Stimulated activated CD4-positive, alpha-beta T cell treated with anti-CD3 and anti-CD28 coated beads, Interleukin-1b, Interleukin-23, amount 100 ng/mL, for 24 hours (primary cell): ENCODE measurements around the gene MAP7D1.
"Not testable (repeated sequence)": the region's sequence is repeated elsewhere in the genome, so short reads cannot be mapped to it uniquely, and the experiment has no call there.

ENCODE experiments used
- DNase-seq, 4 experiments: peaks; one replicate each; pipeline ENCODE4 v3.0.0-alpha.2; 2020; ENCODE audit warnings: low read depth in 4 of 4, low spot score in 1 of 4

Gene MAP7D1

DNA sequence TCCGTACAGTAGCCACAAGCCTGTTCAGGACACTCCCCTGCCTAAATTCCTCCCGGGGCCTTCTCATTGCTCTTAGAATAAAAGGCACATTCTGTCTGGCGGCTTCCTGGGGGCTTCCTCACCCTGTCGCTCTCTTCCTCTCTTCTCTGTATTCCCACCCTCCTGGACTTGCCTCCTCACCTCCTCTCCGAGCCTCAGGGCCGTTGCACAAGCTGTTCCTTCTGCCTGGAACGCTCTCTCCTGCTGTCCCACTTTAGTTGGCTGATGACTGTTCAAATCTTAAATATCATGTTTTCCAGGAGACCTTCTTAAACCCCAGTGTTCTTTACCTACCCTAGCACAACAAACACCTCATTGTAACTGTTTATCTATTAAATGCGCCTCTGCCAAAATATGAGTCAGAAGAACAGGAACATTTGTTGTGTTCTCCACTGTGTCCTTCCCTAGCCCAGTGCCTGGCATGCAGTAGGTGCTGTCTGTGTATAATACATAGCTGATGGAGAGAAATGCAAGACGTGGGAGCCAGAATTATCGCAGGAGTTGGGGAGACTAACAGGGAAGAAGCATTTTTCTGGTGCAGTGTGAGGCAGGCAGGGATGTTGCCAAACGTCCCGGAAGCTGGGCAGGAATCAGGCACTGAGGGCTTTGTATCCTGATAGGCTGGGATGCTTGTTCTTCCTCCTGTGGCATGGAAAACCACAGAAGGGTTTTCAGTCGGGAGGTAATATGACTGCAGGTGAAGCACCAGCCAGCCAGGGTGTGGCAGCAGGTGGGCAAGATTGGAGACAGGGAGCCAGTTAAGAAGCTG, 44.2 kb downstream of the MAP7D1 start:
- DNase-seq: no peak

- DNase-seq: no peak
Measured at GRCh38 chr1:36203027-36203553, 47.1 kb downstream of the MAP7D1 start.

GRCh38 chr1:36203554-36204346, 47.8 kb downstream of the MAP7D1 start:
- no peak for DNase-seq

DNA sequence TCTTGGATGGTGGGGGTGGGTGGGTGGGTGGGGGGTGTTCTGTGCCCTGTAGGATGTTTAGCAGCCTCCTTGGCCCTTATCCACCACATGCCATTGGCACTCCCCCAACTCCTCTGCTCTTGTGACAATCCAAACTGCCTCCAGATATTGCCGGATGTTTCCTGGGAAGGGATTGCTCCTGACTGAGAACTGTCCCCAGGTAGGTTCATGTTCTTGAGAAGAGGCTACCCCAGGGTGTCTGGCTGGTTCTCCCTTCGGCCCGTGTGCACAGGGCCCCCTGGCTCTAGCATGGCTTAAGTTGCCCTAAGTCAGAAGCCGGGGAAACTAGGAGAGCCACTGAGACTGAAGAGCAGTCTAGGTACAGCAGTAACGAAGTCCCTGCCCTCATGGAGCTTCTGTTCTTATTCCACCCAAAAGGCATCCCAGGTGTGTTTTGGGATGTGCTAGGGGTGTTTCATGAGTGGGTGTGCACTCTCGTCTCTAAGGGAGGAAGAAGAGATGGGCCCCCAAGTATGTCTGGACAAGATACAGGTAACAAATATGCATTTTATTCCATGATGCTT, 48.5 kb downstream of the MAP7D1 start:
- DNase-seq: no peak

DNA sequence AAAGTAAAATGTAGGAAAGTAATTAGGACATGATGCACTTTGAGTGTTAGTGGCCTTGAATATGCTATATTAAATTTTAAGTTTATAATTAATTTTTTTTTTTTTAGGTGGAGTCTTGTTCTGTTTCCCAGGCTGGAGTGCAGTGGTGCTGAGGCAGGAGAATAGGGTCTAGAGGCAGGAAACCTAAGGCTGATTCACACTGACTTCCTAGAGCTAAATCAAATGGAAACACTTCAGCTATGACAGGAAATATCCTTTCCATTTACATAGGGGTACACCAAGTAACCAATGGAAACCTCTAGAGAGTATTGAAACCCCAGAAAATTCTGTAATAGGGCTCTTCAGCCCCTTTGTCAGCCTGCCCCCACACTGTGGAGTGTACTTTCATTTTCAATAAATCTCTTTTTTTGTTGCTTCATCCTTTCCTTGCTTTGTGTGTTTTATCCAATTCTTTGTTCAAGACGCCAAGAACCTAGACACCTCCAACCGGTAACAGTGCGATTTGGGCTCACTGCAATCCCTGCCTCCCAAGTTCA, 50.4 kb downstream of the MAP7D1 start:
- DNase-seq: no peak

DNA sequence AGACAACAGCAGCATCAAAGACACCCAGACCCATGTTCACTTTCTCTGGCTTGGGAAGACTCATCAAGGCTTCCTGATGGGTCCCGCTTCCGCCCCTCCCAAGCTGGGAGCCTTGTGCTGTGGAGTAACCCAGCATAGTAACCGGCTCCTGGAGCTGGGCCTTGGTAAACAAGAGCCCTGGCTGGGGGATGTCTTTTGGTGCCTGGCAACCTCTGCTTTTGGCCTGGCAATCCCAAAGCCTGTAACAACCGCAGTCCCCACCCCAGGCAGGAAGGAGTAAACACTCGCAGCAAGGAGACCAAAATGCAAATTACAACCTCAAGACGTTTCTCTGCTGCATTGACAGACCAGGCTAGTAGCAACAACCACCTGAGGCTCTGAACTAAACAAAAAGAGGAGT, 51.4 kb downstream of the MAP7D1 start:
- no peak for DNase-seq

- no peak for DNase-seq
Measured at GRCh38 chr1:36208978-36209703, 53.2 kb downstream of the MAP7D1 start.

DNA sequence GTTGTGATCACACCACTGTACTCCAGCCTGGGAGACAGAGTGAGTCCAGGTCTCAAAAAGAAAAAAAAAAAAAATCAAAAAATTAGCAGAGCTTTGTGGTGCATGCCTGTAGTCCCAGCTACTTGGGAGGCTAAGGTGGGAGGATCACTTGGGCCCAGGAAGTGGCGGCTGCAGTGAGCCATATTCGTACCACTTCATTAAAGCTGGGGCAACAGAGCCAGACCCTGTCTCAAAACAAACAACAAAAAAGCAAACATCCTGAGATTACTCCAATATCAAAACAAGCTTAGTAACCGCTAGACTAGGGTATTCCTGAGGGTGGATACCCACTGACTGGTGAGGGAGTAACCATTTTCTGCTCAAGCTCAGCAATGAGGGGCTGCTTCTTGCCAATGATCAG, 55.3 kb downstream of the MAP7D1 start:
- no peak for DNase-seq

- no peak for DNase-seq
Measured at GRCh38 chr1:36211841-36212240, 55.9 kb downstream of the MAP7D1 start.

DNA sequence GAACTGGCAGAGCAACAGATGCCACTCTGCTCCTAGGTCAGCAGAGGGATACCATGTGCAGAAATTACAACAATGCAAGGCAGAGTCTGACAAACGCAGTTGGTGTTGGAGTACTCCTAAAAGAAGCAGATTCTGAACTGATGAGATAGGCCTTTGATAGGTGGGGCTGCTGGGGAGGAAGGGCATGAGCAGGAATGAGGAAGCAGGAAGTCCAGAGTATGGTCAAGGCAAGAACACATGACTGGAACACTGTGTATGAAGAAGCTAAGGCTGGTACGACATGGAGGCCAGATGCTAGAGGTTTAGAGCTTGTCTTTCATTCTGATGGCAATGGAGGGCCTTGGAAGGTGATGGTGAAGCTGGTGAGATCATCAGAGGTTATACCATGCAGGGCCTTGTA, 56.8 kb downstream of the MAP7D1 start:
- no peak for DNase-seq

- DNase-seq: no peak
Measured at GRCh38 chr1:36217670-36218069, 61.7 kb downstream of the MAP7D1 start.

- not testable (repeated sequence) for DNase-seq
Measured at GRCh38 chr1:36221901-36222300, 65.9 kb downstream of the MAP7D1 start.

GRCh38 chr1:36222481-36223380, 66.8 kb downstream of the MAP7D1 start:
- no peak for DNase-seq

DNA sequence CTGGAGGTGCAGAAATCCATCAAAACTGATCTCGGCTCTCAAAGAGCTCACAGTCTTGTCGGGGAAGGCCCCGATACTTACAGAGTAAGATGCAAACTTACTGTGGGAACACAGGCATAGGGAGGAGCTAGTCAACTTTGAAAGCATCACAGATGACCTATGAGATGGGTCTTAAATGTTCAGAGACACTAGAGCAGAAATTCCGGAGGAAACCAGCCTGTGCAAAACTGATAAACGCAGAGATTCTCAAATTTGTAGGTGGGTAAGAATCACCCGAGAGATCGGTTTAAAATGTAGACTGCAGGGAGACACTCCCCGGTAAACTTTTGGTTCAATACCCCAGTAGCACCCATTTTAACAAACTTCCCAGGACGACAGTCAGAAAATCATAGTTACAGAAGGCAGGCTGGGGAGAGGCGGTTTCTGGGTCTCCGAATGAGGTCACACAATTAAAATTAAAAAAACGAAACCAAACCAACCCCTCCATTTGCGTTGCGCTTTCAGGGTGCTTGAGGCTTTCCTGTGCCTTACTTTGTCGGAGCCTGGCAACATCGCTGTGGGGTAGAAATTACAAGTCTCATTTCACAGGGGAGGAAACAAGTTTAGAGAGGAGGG, 67.5 kb downstream of the MAP7D1 start:
- peak in 2 of 4 experiments; percentile 4 to 9 for DNase-seq

DNA sequence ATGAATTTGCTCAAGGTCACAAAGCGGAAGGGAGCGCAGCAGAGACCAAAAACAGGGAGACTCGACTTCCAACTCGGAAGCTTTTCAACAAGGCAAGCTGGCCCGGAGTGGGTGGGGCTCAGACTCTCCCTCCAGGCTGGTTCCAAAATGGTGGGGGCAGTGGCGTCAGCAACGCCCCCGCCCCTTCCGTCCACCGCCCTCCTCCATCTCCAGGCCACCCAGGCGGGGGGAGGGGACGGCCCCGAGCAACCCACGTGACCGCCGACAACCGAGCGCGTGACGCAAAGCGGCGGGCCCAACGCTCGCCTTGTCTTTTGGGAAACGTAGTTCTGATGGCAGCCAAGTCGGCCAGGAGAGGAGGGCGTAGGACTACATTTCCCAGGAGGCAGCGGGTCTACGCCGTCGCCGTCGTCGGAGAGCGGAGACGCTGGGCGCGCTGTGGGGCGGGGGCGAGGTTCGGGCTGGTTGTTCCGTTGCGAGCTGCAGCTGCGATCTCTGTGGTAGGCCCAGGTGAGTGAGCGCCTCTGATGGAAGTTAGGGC, 68.1 kb downstream of the MAP7D1 start, which contains the start of gene THRAP3:
Gene THRAP3 (plus strand): TSS at position 448 of the 541 bp plus-strand sequence. CDS start 58,121 bp downstream, outside the sequence.
- peak; percentile 95 to 100 (median 98) for DNase-seq

DNA sequence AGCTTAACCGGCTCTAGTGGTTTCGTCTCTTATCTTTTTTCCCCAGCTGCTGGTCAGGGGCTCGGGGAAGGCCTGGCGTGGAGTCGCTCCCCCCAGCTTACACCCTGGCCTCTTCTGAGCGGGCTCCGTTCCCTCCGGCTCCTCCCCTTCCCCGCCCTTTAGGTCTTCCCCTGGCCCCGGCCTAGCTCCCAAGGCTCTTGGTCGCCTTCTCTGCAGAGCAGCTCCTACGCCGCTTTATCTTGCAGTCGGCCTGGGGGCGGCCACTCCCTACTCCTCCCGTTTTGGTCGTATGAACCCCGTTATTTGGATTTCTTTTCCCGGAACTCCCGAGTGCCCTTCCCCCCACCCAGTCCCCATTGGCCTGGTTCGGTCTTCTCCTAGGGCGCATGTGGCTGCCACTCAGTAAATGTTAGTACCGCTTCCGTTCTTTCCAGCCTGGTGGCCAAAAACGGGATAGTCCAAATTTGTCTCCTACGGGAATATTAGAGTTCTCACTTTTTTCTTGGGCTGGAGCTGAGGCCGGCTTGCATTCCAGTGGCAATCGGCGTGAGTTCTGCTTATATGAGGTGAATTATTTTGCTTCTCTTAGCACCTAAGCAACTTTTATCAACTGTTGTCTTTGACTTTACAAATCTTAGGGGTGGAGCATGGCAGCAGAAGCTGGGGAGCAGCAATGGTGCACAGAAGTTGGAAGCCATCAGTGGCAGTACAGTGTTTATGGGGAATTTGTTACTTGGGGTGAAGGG, 68.8 kb downstream of the MAP7D1 start:
- peak; percentile 10 to 77 (median 61) for DNase-seq

DNA sequence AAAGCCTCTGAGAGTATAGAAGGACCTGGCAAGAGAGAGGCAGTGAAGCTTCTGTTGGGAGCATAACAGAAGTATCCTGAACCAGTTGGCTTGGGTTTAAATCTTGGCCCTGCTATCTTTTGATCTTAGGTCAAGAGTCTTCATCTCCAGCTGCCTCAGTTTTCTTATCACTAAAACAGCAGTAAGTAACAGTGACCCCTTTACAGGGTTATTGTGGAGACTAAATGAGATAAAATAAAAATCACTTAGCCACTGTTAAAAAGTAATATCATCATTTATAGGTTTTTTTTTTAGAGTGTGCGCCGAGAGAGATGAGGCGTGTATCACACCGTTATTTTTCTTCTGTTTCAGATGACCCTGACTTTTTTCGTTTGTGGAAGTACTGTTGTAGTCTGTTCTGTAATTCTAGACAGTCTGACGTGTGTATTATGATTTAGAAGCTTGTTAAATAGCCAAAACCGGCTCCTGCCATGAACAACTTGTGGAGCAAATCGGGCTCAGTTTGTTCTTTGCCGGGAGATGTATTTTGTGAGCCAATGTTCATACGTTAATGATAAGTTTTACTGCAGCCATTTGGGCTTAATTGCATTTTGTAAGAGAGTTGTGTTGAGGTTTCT, 69.4 kb downstream of the MAP7D1 start:
- no peak for DNase-seq

GRCh38 chr1:36230279-36230678, 74.3 kb downstream of the MAP7D1 start:
- DNase-seq: not testable (repeated sequence)
